Mesenchymal stem cell (in vitro differentiated cells and primary cell): ENCODE results near the gene ARRB1.

ENCODE experiments used
- DNase-seq: peaks from one replicate; pipeline ENCODE4 v3.0.0-alpha.2; 2013
- H2AFZ ChIP-seq: one replicate; pipeline ENCODE4 v1.6.1; 2013; ENCODE audit warnings: low read depth, mild to moderate bottlenecking, control low read depth, inconsistent platforms, low read length, moderate library complexity
- H2AK5ac ChIP-seq: 2 replicates; pipeline ENCODE4 v1.6.1; 2013; ENCODE audit warnings: low read length, moderate library complexity, mild to moderate bottlenecking, inconsistent platforms; ENCODE audit not compliant: severe bottlenecking
- H2BK120ac ChIP-seq: one replicate; pipeline ENCODE4 v1.6.1; 2013; ENCODE audit warnings: low read depth, mild to moderate bottlenecking, inconsistent platforms, low read length, moderate library complexity
- H2BK12ac ChIP-seq, 2 experiments: one replicate each; pipeline ENCODE4 v1.6.1; 2013; ENCODE audit warnings: inconsistent platforms in 2 of 2, low read length in 2 of 2, mild to moderate bottlenecking in 2 of 2, moderate library complexity in 2 of 2, control low read depth in 1 of 2
- H2BK15ac ChIP-seq: one replicate; pipeline ENCODE4 v1.6.1; 2013; ENCODE audit warnings: mild to moderate bottlenecking, low read depth, inconsistent platforms; ENCODE audit not compliant: poor library complexity, severe bottlenecking
- H2BK5ac ChIP-seq: 2 replicates; pipeline ENCODE4 v1.6.1; 2013; ENCODE audit warnings: low read depth, mild to moderate bottlenecking, low read length, control low read depth, inconsistent platforms; ENCODE audit not compliant: poor library complexity, severe bottlenecking
- H3K14ac ChIP-seq, 2 experiments: one replicate each; pipeline ENCODE4 v1.6.1; 2013; ENCODE audit warnings: inconsistent platforms in 2 of 2, low read length in 2 of 2, control low read depth in 1 of 2, mild to moderate bottlenecking in 1 of 2, moderate library complexity in 1 of 2
- H3K18ac ChIP-seq, 2 experiments: one replicate each; pipeline ENCODE4 v1.6.1; 2013; ENCODE audit warnings: inconsistent platforms in 2 of 2, low read length in 2 of 2, control low read depth in 1 of 2, low read depth in 1 of 2, mild to moderate bottlenecking in 1 of 2
- H3K23ac ChIP-seq, 2 experiments: one replicate each; pipeline ENCODE4 v1.6.1; 2013; ENCODE audit warnings: inconsistent platforms in 2 of 2, low read length in 2 of 2, mild to moderate bottlenecking in 2 of 2, moderate library complexity in 2 of 2, control low read depth in 1 of 2
- H3K27ac ChIP-seq: 2 replicates; pipeline ENCODE4 v1.5.1; 2013; ENCODE audit warnings: mild to moderate bottlenecking, moderate library complexity, low read length, control low read depth, inconsistent platforms; ENCODE audit not compliant: poor library complexity, severe bottlenecking
- H3K27me3 ChIP-seq, 2 experiments: 2 replicates each; pipeline versions ENCODE4 v1.6.1 to v1.7.0; 2013; ENCODE audit warnings: low read length in 2 of 2, mild to moderate bottlenecking in 2 of 2, moderate library complexity in 2 of 2, control low read depth in 1 of 2, inconsistent platforms in 1 of 2; ENCODE audit not compliant: control insufficient read depth in 1 of 2, insufficient read depth in 1 of 2
- H3K36me3 ChIP-seq, 2 experiments: 2 replicates each; pipeline versions ENCODE4 v1.6.1 to v1.7.0; 2013; ENCODE audit warnings: low read length in 2 of 2, control low read depth in 1 of 2, inconsistent platforms in 1 of 2, low read depth in 1 of 2, mild to moderate bottlenecking in 1 of 2; ENCODE audit not compliant: insufficient read depth in 2 of 2, control insufficient read depth in 1 of 2
- H3K4ac ChIP-seq, 2 experiments: one replicate each; pipeline ENCODE4 v1.6.1; 2013; ENCODE audit warnings: inconsistent platforms in 2 of 2, low read length in 2 of 2, mild to moderate bottlenecking in 2 of 2, moderate library complexity in 2 of 2, control low read depth in 1 of 2, low read depth in 1 of 2
- H3K4me1 ChIP-seq: 2 replicates; pipeline ENCODE4 v1.6.1; 2013; ENCODE audit warnings: low read depth, low read length, control low read depth; ENCODE audit not compliant: control insufficient read depth, insufficient read depth
- H3K4me2 ChIP-seq: 2 replicates; pipeline ENCODE4 v1.6.1; 2013; ENCODE audit warnings: low read length, mild to moderate bottlenecking, inconsistent platforms; ENCODE audit not compliant: poor library complexity, severe bottlenecking
- H3K4me3 ChIP-seq, 2 experiments: 2 replicates each; pipeline versions ENCODE4 v1.5.1 to v1.7.0; 2013; ENCODE audit warnings: low read length in 2 of 2, mild to moderate bottlenecking in 2 of 2, control low read depth in 1 of 2, low read depth in 1 of 2; ENCODE audit not compliant: insufficient read depth in 1 of 2
- H3K79me1 ChIP-seq: replicated peaks from 2 replicates; pipeline ENCODE4 v1.6.1; 2013; ENCODE audit warnings: mild to moderate bottlenecking, control low read depth, low read length, inconsistent platforms; ENCODE audit not compliant: poor library complexity, severe bottlenecking
- H3K9ac ChIP-seq: 2 replicates; pipeline ENCODE4 v1.7.0; 2013; ENCODE audit warnings: mild to moderate bottlenecking, low read length, moderate library complexity
- H3K9me3 ChIP-seq: 2 replicates; pipeline ENCODE4 v1.7.0; 2013; ENCODE audit warnings: mild to moderate bottlenecking, low read length; ENCODE audit not compliant: control insufficient read depth
- H4K8ac ChIP-seq: one replicate; pipeline ENCODE4 v1.6.1; 2013; ENCODE audit warnings: inconsistent platforms, mild to moderate bottlenecking, low read length, moderate library complexity
- H4K91ac ChIP-seq: one replicate; pipeline ENCODE4 v1.6.1; 2013; ENCODE audit warnings: mild to moderate bottlenecking, low read length, inconsistent platforms
- WGBS: methylation state at CpG from one replicate; pipeline ENCODE4 v1.1.7; 2013; ENCODE audit warnings: mixed read lengths; 5-methylcytosine and 5-hydroxymethylcytosine counted together

The ARRB1 gene

GRCh38 chr11:75245356-75246005 lies 106.0 kb downstream of the ARRB1 start:
- no peaks in the 10 kb centered on the region for H3K79me1 ChIP-seq
- no peak overlapping the region for H2BK12ac ChIP-seq
- no peak overlapping the region for H2BK120ac ChIP-seq
- H3K27me3 ChIP-seq, result peaks cover 57 to 68% of the 10 kb centered on the region in 2 experiments
- H2AFZ ChIP-seq, result no peak overlapping the region
- no peak overlapping the region for H3K18ac ChIP-seq
- H3K9me3 ChIP-seq, result no peaks in the 10 kb centered on the region
- H3K27ac ChIP-seq, result no peak overlapping the region
- no peak overlapping the region for H2AK5ac ChIP-seq
- no peak overlapping the region for H3K4me2 ChIP-seq
- H3K4me1 ChIP-seq, result peaks cover 15% of the 10 kb centered on the region
- WGBS, result 45% methylated on average over 2 of the region's 5 CpGs
- no peak overlapping the region for H3K23ac ChIP-seq
- no peak overlapping the region for H2BK15ac ChIP-seq
- no peak overlapping the region for H2BK5ac ChIP-seq
- no peak overlapping the region for H4K8ac ChIP-seq
- DNase-seq, result no peak
- no peak overlapping the region for H4K91ac ChIP-seq
- peaks cover 0 to 4% of the 10 kb centered on the region in 2 experiments for H3K36me3 ChIP-seq
- no peak overlapping the region for H3K9ac ChIP-seq
- no peak overlapping the region for H3K4ac ChIP-seq
- H3K4me3 ChIP-seq, result no peak overlapping the region
- H3K14ac ChIP-seq, result no peak overlapping the region

GRCh38 chr11:75244052-75244814 lies 107.2 kb downstream of the ARRB1 start:
- Histone ChIP-seq H2BK5ac (no peak overlapping the region), H3K4me2 (no peak overlapping the region), H2AK5ac (no peak overlapping the region), H3K9me3 (no peaks in the 10 kb centered on the region), H2BK15ac (no peak overlapping the region), H3K23ac (no peak overlapping the region), H3K36me3 (peaks cover 0 to 4% of the 10 kb centered on the region in 2 experiments), H2BK120ac (no peak overlapping the region), H4K91ac (no peak overlapping the region), H3K4me1 (peaks cover 18% of the 10 kb centered on the region), H3K4me3 (no peak overlapping the region), H3K9ac (no peak overlapping the region), H3K79me1 (no peaks in the 10 kb centered on the region), H3K18ac (no peak overlapping the region), H4K8ac (no peak overlapping the region), H3K14ac (no peak overlapping the region), H2AFZ (no peak overlapping the region), H2BK12ac (no peak overlapping the region), H3K27me3 (peaks cover 60 to 68% of the 10 kb centered on the region in 2 experiments), H3K27ac (no peak overlapping the region), H3K4ac (no peak overlapping the region)
- 72% methylated on average over 5 of the region's 10 CpGs for WGBS
- no peak for DNase-seq

GRCh38 chr11:75242722-75243600 lies 108.5 kb downstream of the ARRB1 start:
- Histone ChIP-seq H3K18ac (no peak overlapping the region), H2AFZ (no peak overlapping the region), H3K9ac (no peak overlapping the region), H3K27me3 (peaks cover 69 to 79% of the 10 kb centered on the region in 2 experiments), H3K27ac (no peak overlapping the region), H3K4me3 (no peak overlapping the region), H2BK120ac (no peak overlapping the region), H2BK15ac (no peak overlapping the region), H2BK5ac (no peak overlapping the region), H3K79me1 (no peaks in the 10 kb centered on the region), H2AK5ac (no peak overlapping the region), H3K14ac (no peak overlapping the region), H3K4me1 (peaks cover 16% of the 10 kb centered on the region), H3K36me3 (peaks cover 0 to 4% of the 10 kb centered on the region in 2 experiments), H3K23ac (no peak overlapping the region), H2BK12ac (no peak overlapping the region), H3K4ac (no peak overlapping the region), H4K91ac (no peak overlapping the region), H3K9me3 (no peaks in the 10 kb centered on the region), H3K4me2 (no peak overlapping the region), H4K8ac (no peak overlapping the region)
- 83% methylated on average over 13 of the region's 16 CpGs for WGBS
- DNase-seq, result no peak
